OCI-LY7 (cell line): ENCODE data around the gene HTATSF1. TPM values are rescaled to one million over a fixed set of nuclear protein-coding genes. Genes with fewer than 3 reads are reported as not detected.

ENCODE experiments used
- BruUV-seq: library from RNA; stranded (reverse); fragments of 400-500 nt; replicated peaks from 2 replicates; lab custom pipeline; 2021; lab: Mats Ljungman, UMichigan
- CTCF ChIA-PET: fragments of 300-600 bp; sonication (Branson Sonifier 250); formaldehyde crosslinking; loops from one replicate; lab custom pipeline; 2022; ENCODE audit warnings: antibody characterized with exemption; ENCODE audit not compliant: unreplicated experiment; lab: Charles Lee
- POLR2A ChIA-PET: fragments of 300-600 bp; sonication (Branson Sonifier 250); formaldehyde crosslinking; loops from one replicate; lab custom pipeline; 2022; ENCODE audit warnings: antibody characterized with exemption; lab: Charles Lee
- DNase-seq: peaks from one replicate; pipeline ENCODE4 v3.0.0-alpha.2; 2015; ENCODE audit warnings: low spot score
- H2AFZ ChIP-seq: fragments of 200-600 bp; sonication (generic), shearing (Covaris generic); 2 replicates; pipeline ENCODE4 v1.6.1; 2014; ENCODE audit warnings: mild to moderate bottlenecking, antibody characterized with exemption, low read length, moderate library complexity
- H3K27ac ChIP-seq: fragments of 200-600 bp; sonication (generic); 2 replicates; pipeline ENCODE4 v1.5.1; 2014; ENCODE audit warnings: mixed run types, low read depth, mild to moderate bottlenecking, moderate library complexity, low read length, inconsistent platforms; ENCODE audit not compliant: poor library complexity, severe bottlenecking
- H3K36me3 ChIP-seq: fragments of 200-600 bp; sonication (generic); 2 replicates; pipeline ENCODE4 v1.6.1; 2014; ENCODE audit warnings: mild to moderate bottlenecking, antibody characterized with exemption, low read length, moderate library complexity, mixed read lengths; ENCODE audit not compliant: insufficient read depth
- H3K4me1 ChIP-seq: fragments of 200-600 bp; sonication (generic); 2 replicates; pipeline ENCODE4 v1.5.1; 2014; ENCODE audit warnings: mild to moderate bottlenecking, low read length; ENCODE audit not compliant: insufficient read depth, poor library complexity, severe bottlenecking
- H3K4me2 ChIP-seq: fragments of 200-600 bp; sonication (generic); 2 replicates; pipeline ENCODE4 v1.6.1; 2014; ENCODE audit warnings: mild to moderate bottlenecking, low read length
- H3K4me3 ChIP-seq: fragments of 200-600 bp; sonication (generic); 2 replicates; pipeline ENCODE4 v1.5.1; 2014; ENCODE audit warnings: mild to moderate bottlenecking, low read depth, low read length; ENCODE audit not compliant: poor library complexity, severe bottlenecking
- H3K79me2 ChIP-seq: fragments of 200-600 bp; sonication (generic); 2 replicates; pipeline ENCODE4 v1.6.1; 2016; ENCODE audit warnings: low read depth, mild to moderate bottlenecking, low read length, moderate library complexity, mixed read lengths; ENCODE audit not compliant: insufficient read depth
- H3K9me2 ChIP-seq: fragments of 200-600 bp; sonication (generic); 2 replicates; pipeline ENCODE4 v1.6.1; 2016; ENCODE audit warnings: mild to moderate bottlenecking, low read length, mixed read lengths; ENCODE audit not compliant: insufficient read depth
- H3K9me3 ChIP-seq: fragments of 200-600 bp; sonication (generic); 2 replicates; pipeline ENCODE4 v1.6.1; 2014; ENCODE audit warnings: mild to moderate bottlenecking, mixed run types, low read length, mixed read lengths
- H4K20me1 ChIP-seq: fragments of 200-600 bp; sonication (generic); 2 replicates; pipeline ENCODE4 v1.6.1; 2014; ENCODE audit warnings: mild to moderate bottlenecking, antibody characterized with exemption, low read length, moderate library complexity, mixed read lengths; ENCODE audit not compliant: insufficient read depth
- CTCF ChIP-seq: fragments of 200-600 bp; sonication (generic); conservative IDR thresholded peaks from 2 replicates; pipeline ENCODE4 v1.5.1; 2014; ENCODE audit warnings: mild to moderate bottlenecking, antibody characterized with exemption, low read length, moderate library complexity, mixed read lengths
- EZH2phosphoT487 ChIP-seq: fragments of 200-600 bp; sonication (generic); IDR thresholded peaks from 2 replicates; pipeline ENCODE4 v1.6.1; 2018; ENCODE audit warnings: low read depth, borderline replicate concordance, mild to moderate bottlenecking, mixed run types, antibody characterized with exemption, low read length, moderate library complexity, mixed read lengths
- intact Hi-C: fragments of 100-400 bp; cut with micrococcal nuclease; formaldehyde crosslinking; loops from one replicate; pipeline ENCODE4 v1.10.0; 2022; ENCODE audit not compliant: unreplicated experiment
- total RNA-seq, 2 experiments: library from RNA; depleted of rRNA in 1 of 2; stranded (reverse); fragments of >200 nt in 1 of 2; shearing (Covaris generic) in 1 of 2; gene quantifications; 2 replicates each; pipeline ENCODE4 v1.2.3, GENCODE V29; 2014 to 2022

HTATSF1 gene
- total RNA-seq, 2 experiments from 2014 or later = 39.0 to 58.1 TPM

GRCh38 chrX:136495043-136495442, 2.3 kb upstream of the HTATSF1 start:
- no peak overlapping the region for H2AFZ ChIP-seq
- peaks cover 11% of the 10 kb centered on the region for H3K36me3 ChIP-seq
- H3K27ac ChIP-seq = no peak overlapping the region
- no peaks in the 10 kb centered on the region for H3K9me3 ChIP-seq
- no peak overlapping the region for H3K4me2 ChIP-seq
- no peak for TF ChIP-seq EZH2phosphoT487
- no peak for TF ChIP-seq CTCF
- peaks cover 29% of the 10 kb centered on the region for H3K79me2 ChIP-seq
- H4K20me1 ChIP-seq = no peaks in the 10 kb centered on the region
- CTCF ChIA-PET = no interaction called here
- no peak for DNase-seq
- no peaks in the 10 kb centered on the region for H3K9me2 ChIP-seq
- POLR2A ChIA-PET = no interaction called here
- intact Hi-C loops = loop anchor here (5.0 to 10.0 kb wide), 4 partner anchors 220 to 523 kb away; partner anchors contain the start of genes ARHGEF6 and MMGT1
- H3K4me3 ChIP-seq = no peak overlapping the region
- BruUV-seq = no TSS peak
- H3K4me1 ChIP-seq = peaks cover 18% of the 10 kb centered on the region

GRCh38 chrX:136496186-136496763, 1.1 kb upstream of the HTATSF1 start:
- Histone ChIP-seq H4K20me1 (no peaks in the 10 kb centered on the region), H3K36me3 (peaks cover 23% of the 10 kb centered on the region), H3K79me2 (peaks cover 33% of the 10 kb centered on the region), H3K9me3 (no peaks in the 10 kb centered on the region), H3K4me3 (peak overlapping the region; percentile 92), H3K9me2 (no peaks in the 10 kb centered on the region), H3K4me1 (peaks cover 18% of the 10 kb centered on the region), H3K27ac (peak overlapping the region; percentile 90), H2AFZ (peak overlapping the region; percentile 94), H3K4me2 (peak overlapping the region; percentile 90)
- ChIA-PET POLR2A (interaction anchor here (0.5 to 0.7 kb wide), 3 partner anchors 193 to 416 kb away, joined by 3 read pairs; no protein-coding TSS in a partner anchor), CTCF (no interaction called here)
- no peak for TF ChIP-seq CTCF
- no peak for TF ChIP-seq EZH2phosphoT487
- BruUV-seq = TSS peak; percentile 98
- peak; percentile 1 for DNase-seq
- intact Hi-C loops = loop anchor here (5.0 to 10.0 kb wide), 4 partner anchors 221 to 524 kb away; partner anchors contain the start of genes ARHGEF6 and MMGT1
